GM21423 (cell line): ENCODE measurements around the gene TMEM156.
A peak's percentile ranks its signal among the peaks of the same experiment; 100 is the strongest.

Source experiments
- ATAC-seq: cut with Tn5 transposase; IDR thresholded peaks from one replicate; pipeline ENCODE4 v1.9.1; 2021; ENCODE audit warnings: mild to moderate bottlenecking, moderate library complexity; ENCODE audit not compliant: unreplicated experiment

Gene TMEM156

GRCh38 chr4:39032218-39033085 is at the start of gene TMEM156:
Gene TMEM156, minus strand, starts transcription at chr4:39032409. Its CDS starts 96 bp downstream, at chr4:39032313.
- ATAC-seq = peak; percentile 67

- ATAC-seq = no peak
These were observed 46.6 kb upstream of the TMEM156 start for GRCh38 chr4:39078829-39079228.

- ATAC-seq = no peak
These were observed 36.7 kb upstream of the TMEM156 start for GRCh38 chr4:39068907-39069306.

- ATAC-seq = no peak
These were observed 35.2 kb upstream of the TMEM156 start for GRCh38 chr4:39067451-39067850.

GRCh38 chr4:39067031-39067430 is 34.8 kb upstream of the TMEM156 start:
- ATAC-seq = no peak

GRCh38 chr4:39066371-39066770 is 34.2 kb upstream of the TMEM156 start:
- ATAC-seq = no peak

- no peak for ATAC-seq
These were observed 31.2 kb upstream of the TMEM156 start for GRCh38 chr4:39063430-39063829.

- ATAC-seq = no peak
These were observed 30.5 kb upstream of the TMEM156 start for GRCh38 chr4:39062770-39063097.

- no peak for ATAC-seq
These were observed 30.0 kb upstream of the TMEM156 start, which contains the start of gene KLHL5 for GRCh38 chr4:39062094-39062769. Gene KLHL5, plus strand, starts transcription at chr4:39062232. Its CDS starts 421 bp downstream, at chr4:39062653.

GRCh38 chr4:39061457-39061856 is 29.2 kb upstream of the TMEM156 start:
- ATAC-seq = no peak

GRCh38 chr4:39056023-39056422 is 23.8 kb upstream of the TMEM156 start:
- no peak for ATAC-seq

GRCh38 chr4:39054497-39054896 is 22.3 kb upstream of the TMEM156 start:
- no peak for ATAC-seq

- ATAC-seq = no peak
These were observed 21.8 kb upstream of the TMEM156 start for GRCh38 chr4:39053983-39054382.

- no peak for ATAC-seq
These were observed 19.3 kb upstream of the TMEM156 start for GRCh38 chr4:39051492-39051891.

GRCh38 chr4:39050590-39050989 is 18.4 kb upstream of the TMEM156 start:
- no peak for ATAC-seq

GRCh38 chr4:39048311-39048710 is 16.1 kb upstream of the TMEM156 start:
- no peak for ATAC-seq

GRCh38 chr4:39047681-39048080 is 15.5 kb upstream of the TMEM156 start:
- no peak for ATAC-seq

- ATAC-seq = no peak
These were observed 14.0 kb upstream of the TMEM156 start for GRCh38 chr4:39046249-39046648.

- no peak for ATAC-seq
These were observed 13.6 kb upstream of the TMEM156 start for GRCh38 chr4:39045827-39046221.

GRCh38 chr4:39044956-39045826 is 13.0 kb upstream of the TMEM156 start:
- ATAC-seq = peak; percentile 26

GRCh38 chr4:39044364-39044955 is 12.3 kb upstream of the TMEM156 start:
- peak; percentile 62 for ATAC-seq
